Aorta (tissue), 5 donors: ENCODE results near the gene PRDM10. TPM values are rescaled to one million over a fixed set of nuclear protein-coding genes. Genes with fewer than 3 reads are reported as not detected.
"Not testable (repeated sequence)": the region's sequence is repeated elsewhere in the genome, so short reads cannot be mapped to it uniquely, and the experiment has no call there.

Experiments
- ATAC-seq: fragments of 200-7000 bp; cut with Tn5 transposase; one replicate; pipeline ENCODE4 v1.9.1; 2022; ENCODE audit warnings: moderate library complexity; ENCODE audit not compliant: low FRiP score
- DNase-seq, 2 donors: peaks; one replicate each; pipeline ENCODE4 v3.0.0-alpha.2; 2020
- H3K27ac ChIP-seq, 2 donors: one replicate each; pipeline ENCODE4 v1.5.1; 2013; ENCODE audit warnings: low read length in 2 of 2, mild to moderate bottlenecking in 2 of 2, moderate library complexity in 2 of 2, control low read depth in 1 of 2, inconsistent platforms in 1 of 2, low read depth in 1 of 2
- H3K27me3 ChIP-seq, 2 donors: one replicate each; pipeline ENCODE4 v1.6.1; 2013; ENCODE audit warnings: control low read depth in 1 of 2, low read length in 1 of 2, mild to moderate bottlenecking in 1 of 2, moderate library complexity in 1 of 2; ENCODE audit not compliant: insufficient read depth in 2 of 2, control insufficient read depth in 1 of 2
- H3K36me3 ChIP-seq, 2 donors: one replicate each; pipeline ENCODE4 v1.6.1; 2013; ENCODE audit warnings: control low read depth in 1 of 2, low read length in 1 of 2, mild to moderate bottlenecking in 1 of 2; ENCODE audit not compliant: insufficient read depth in 2 of 2, control insufficient read depth in 1 of 2
- H3K4me1 ChIP-seq, 2 donors: one replicate each; pipeline ENCODE4 v1.6.1; 2013; ENCODE audit warnings: low read length in 2 of 2, control low read depth in 1 of 2, mild to moderate bottlenecking in 1 of 2, moderate library complexity in 1 of 2; ENCODE audit not compliant: insufficient read depth in 2 of 2, control insufficient read depth in 1 of 2
- H3K4me3 ChIP-seq, 2 donors: one replicate each; pipeline ENCODE4 v1.5.1; 2013; ENCODE audit warnings: low read length in 2 of 2, control low read depth in 1 of 2, mild to moderate bottlenecking in 1 of 2
- H3K9me3 ChIP-seq: one replicate; pipeline ENCODE4 v1.6.1; 2013; ENCODE audit warnings: mild to moderate bottlenecking, low read length; ENCODE audit not compliant: control insufficient read depth
- WGBS, 2 donors: extraction: QIAGEN DNeasy Blood & Tissue Kit; methylation state at CpG; one replicate each; pipeline ENCODE4 v1.1.7; 2013; 5-methylcytosine and 5-hydroxymethylcytosine counted together
- intact Hi-C, 2 donors: fragments of 100-400 bp; cut with DNase I; formaldehyde crosslinking; loops; one replicate each; pipeline versions ENCODE4 v1.14.2 to v1.15.0; 2022
- polyA plus RNA-seq, 2 donors: library from polyadenylated mRNA; stranded (reverse); fragments of 200-250 nt; gene quantifications; one replicate each; pipeline ENCODE4 v1.2.3, GENCODE V29; 2013
- total RNA-seq, 2 donors: library from RNA; stranded (reverse); fragmentation: NEBNext Ultra II Directional; extraction: Animal tissue kit (Norgen Biotek cat#: 25700); gene quantifications; one replicate each; pipeline ENCODE4 v1.2.1, GENCODE V29; 2021
- donor health status: healthy with polysubstance abuse.
- donor health status: Bipolar disorder and iron deficiency.
- donor health status: DM: no; HTN: no; CAD: no.
- donor health status: DM: no; HTN: no; CAD: no.
- donor health status: DM: yes; HTN: yes; CAD: no.

Gene PRDM10
- total and polyA plus RNA-seq, 4 donors: 1.5 to 14.9 (median 5.1) TPM

GRCh38 chr11:129975543-129975942 lies 27.1 kb downstream of the PRDM10 start:
- H3K36me3 ChIP-seq: no peaks in the 10 kb centered on the region
- no peak overlapping the region for H3K27ac ChIP-seq
- no peak overlapping the region for H3K4me3 ChIP-seq
- no peaks in the 10 kb centered on the region for H3K27me3 ChIP-seq
- DNase-seq: no peak
- WGBS, 2 donors: 98 to 100% methylated on average over 2 of the region's 2 CpGs
- H3K4me1 ChIP-seq: no peaks in the 10 kb centered on the region
- intact Hi-C loops: no loop called here
- no peak for ATAC-seq
- H3K9me3 ChIP-seq: no peaks in the 10 kb centered on the region

DNA sequence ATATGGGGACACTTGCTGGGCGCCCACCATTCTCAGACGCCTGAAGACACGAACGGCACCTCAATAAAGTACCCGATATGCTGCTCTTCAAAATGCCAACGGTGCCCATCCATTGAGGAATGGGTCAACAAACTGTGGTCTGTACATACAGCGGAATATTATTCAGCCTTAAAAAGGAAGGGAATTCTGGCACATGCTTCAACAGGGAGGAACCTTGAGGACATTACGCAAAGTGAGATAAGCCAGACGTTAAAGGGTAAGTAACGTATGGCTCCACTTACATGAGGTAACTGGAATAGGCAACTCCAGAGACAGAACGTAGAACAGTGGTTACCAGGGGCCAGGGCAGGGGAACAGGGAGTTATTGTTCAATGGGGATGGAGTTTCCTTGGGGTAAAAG lies 28.0 kb downstream of the PRDM10 start:
- Histone ChIP-seq H3K4me3 (no peak overlapping the region), H3K27me3 (no peaks in the 10 kb centered on the region), H3K4me1 (no peaks in the 10 kb centered on the region), H3K36me3 (no peaks in the 10 kb centered on the region), H3K27ac (no peak overlapping the region), H3K9me3 (no peaks in the 10 kb centered on the region)
- 95 to 97% methylated on average over 11 of the region's 11 CpGs for WGBS, 2 donors
- ATAC-seq: no peak
- no peak for DNase-seq
- intact Hi-C loops: no loop called here

GRCh38 chr11:129974237-129974636 lies 28.4 kb downstream of the PRDM10 start:
- H3K36me3 ChIP-seq: no peaks in the 10 kb centered on the region
- H3K4me1 ChIP-seq: no peaks in the 10 kb centered on the region
- H3K27ac ChIP-seq: no peak overlapping the region
- intact Hi-C loops: no loop called here
- H3K27me3 ChIP-seq: no peaks in the 10 kb centered on the region
- no peak for ATAC-seq
- H3K9me3 ChIP-seq: no peaks in the 10 kb centered on the region
- no peak for DNase-seq
- H3K4me3 ChIP-seq: no peak overlapping the region

DNA sequence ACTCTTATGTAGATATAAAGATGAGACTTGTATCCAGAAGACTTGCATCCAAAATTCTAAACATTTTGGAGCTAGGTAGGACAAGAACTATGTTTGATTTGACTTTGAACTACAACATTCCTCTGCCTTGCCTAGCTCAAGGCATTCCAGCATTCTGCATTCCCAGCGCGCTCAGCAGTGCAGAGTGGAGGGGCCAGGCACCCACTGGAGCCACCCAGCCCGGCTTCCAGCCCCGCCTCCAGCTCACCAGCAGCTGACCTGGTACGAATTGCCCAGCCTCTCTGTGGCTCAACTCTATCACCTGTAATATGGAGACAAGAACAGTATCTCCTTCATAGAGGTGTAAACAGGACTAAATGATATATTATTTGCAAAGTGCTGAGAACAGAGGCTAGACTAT lies 28.8 kb downstream of the PRDM10 start:
- H3K4me3 ChIP-seq: no peak overlapping the region
- no peak overlapping the region for H3K27ac ChIP-seq
- H3K4me1 ChIP-seq: no peaks in the 10 kb centered on the region
- no peaks in the 10 kb centered on the region for H3K27me3 ChIP-seq
- no peaks in the 10 kb centered on the region for H3K36me3 ChIP-seq
- no peak for DNase-seq
- ATAC-seq: no peak
- intact Hi-C loops: no loop called here
- H3K9me3 ChIP-seq: no peaks in the 10 kb centered on the region
- WGBS, 2 donors: 22 to 39% methylated on average over 5 of the region's 5 CpGs

- H3K4me1 ChIP-seq: no peaks in the 10 kb centered on the region
- no peaks in the 10 kb centered on the region for H3K36me3 ChIP-seq
- DNase-seq (no peak), ATAC-seq (no peak)
- no peaks in the 10 kb centered on the region for H3K9me3 ChIP-seq
- H3K4me3 ChIP-seq: no peak overlapping the region
- H3K27me3 ChIP-seq: no peaks in the 10 kb centered on the region
- intact Hi-C loops: no loop called here
- no peak overlapping the region for H3K27ac ChIP-seq
- 87 to 92% methylated on average over 1 of the region's 1 CpG for WGBS, 2 donors
Observed at GRCh38 chr11:129973068-129973467, 29.6 kb downstream of the PRDM10 start.

DNA sequence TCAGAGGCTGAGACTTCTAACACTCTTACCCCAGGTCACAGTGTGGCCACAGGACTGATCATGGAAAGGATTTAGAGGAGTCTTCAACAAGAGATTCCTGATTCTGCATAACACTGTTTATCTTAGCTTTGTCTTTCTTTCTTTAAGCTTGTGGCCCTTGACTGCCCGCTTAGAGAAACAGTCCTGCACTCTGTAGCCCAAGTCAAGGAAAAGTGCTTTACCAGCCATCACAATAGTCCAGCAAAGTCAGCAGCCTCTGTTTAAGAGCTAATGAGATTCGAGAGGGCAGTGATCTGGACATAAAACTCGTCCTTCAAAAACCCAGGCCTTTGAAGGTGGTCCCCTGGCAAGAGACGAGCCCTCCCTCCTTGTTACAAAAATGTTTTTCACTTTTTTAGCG lies 30.0 kb downstream of the PRDM10 start:
- no peaks in the 10 kb centered on the region for H3K4me1 ChIP-seq
- ATAC-seq (no peak), DNase-seq (no peak)
- 90 to 92% methylated on average over 5 of the region's 5 CpGs for WGBS, 2 donors
- no peak overlapping the region for H3K4me3 ChIP-seq
- H3K36me3 ChIP-seq: no peaks in the 10 kb centered on the region
- intact Hi-C loops: no loop called here
- no peaks in the 10 kb centered on the region for H3K9me3 ChIP-seq
- no peaks in the 10 kb centered on the region for H3K27me3 ChIP-seq
- H3K27ac ChIP-seq: no peak overlapping the region

DNA sequence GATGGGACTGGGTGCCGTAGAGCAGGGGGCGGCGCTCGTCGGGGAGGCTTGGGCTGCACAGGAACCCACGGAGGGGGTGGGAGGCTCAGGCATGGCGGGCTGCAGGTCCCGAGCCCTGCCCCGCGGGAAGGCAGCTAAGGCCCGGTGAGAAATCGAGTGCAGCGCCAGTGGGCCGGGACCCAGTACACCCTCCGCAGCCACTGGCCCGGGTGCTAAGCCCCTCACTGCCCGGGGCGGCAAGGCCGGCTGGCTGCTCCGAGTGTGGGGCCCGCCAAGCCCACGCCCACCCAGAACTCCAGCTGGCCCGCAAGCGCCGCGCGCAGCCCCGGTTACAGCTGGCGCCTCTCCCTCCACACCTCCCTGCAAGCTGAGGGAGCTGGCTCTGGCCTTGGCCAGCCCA lies 30.8 kb downstream of the PRDM10 start:
- H3K36me3 ChIP-seq, H3K27ac ChIP-seq, ATAC-seq, H3K4me3 ChIP-seq, H3K4me1 ChIP-seq, H3K9me3 ChIP-seq, H3K27me3 ChIP-seq, intact Hi-C loops, DNase-seq: not testable (repeated sequence)
- 97 to 98% methylated on average over 26 to 29 of the region's 29 CpGs for WGBS, 2 donors

- H3K27me3 ChIP-seq: no peaks in the 10 kb centered on the region
- H3K4me3 ChIP-seq: no peak overlapping the region
- H3K9me3 ChIP-seq: no peaks in the 10 kb centered on the region
- H3K27ac ChIP-seq: no peak overlapping the region
- WGBS, 2 donors: 74 to 75% methylated on average over 2 of the region's 2 CpGs
- ATAC-seq (no peak), DNase-seq (no peak)
- H3K36me3 ChIP-seq: no peaks in the 10 kb centered on the region
- intact Hi-C loops: no loop called here
- H3K4me1 ChIP-seq: no peaks in the 10 kb centered on the region
Observed at GRCh38 chr11:129969920-129970319, 32.7 kb downstream of the PRDM10 start.

- no peak for DNase-seq
- H3K27ac ChIP-seq: no peak overlapping the region
- H3K27me3 ChIP-seq: no peaks in the 10 kb centered on the region
- intact Hi-C loops: no loop called here
- H3K4me3 ChIP-seq: no peak overlapping the region
- 72 to 75% methylated on average over 9 of the region's 9 CpGs for WGBS, 2 donors
- ATAC-seq: no peak
- no peaks in the 10 kb centered on the region for H3K9me3 ChIP-seq
- no peaks in the 10 kb centered on the region for H3K4me1 ChIP-seq
- no peaks in the 10 kb centered on the region for H3K36me3 ChIP-seq
Observed at GRCh38 chr11:129968591-129969419, 33.8 kb downstream of the PRDM10 start.
